GM21515 (cell line): Measurements from ENCODE around the gene CA6.
"Not testable (repeated sequence)": the region's sequence is repeated elsewhere in the genome, so short reads cannot be mapped to it uniquely, and the experiment has no call there.

Experiments
- ATAC-seq: cut with Tn5 transposase; IDR thresholded peaks from one replicate; pipeline ENCODE4 v1.9.1; 2021; ENCODE audit not compliant: unreplicated experiment

The CA6 gene

GRCh38 chr1:8926707-8927694 is 18.7 kb upstream of the CA6 start:
- no peak for ATAC-seq

- ATAC-seq: no peak
Measured at GRCh38 chr1:8930116-8930515, 15.6 kb upstream of the CA6 start.

- ATAC-seq: not testable (repeated sequence)
Measured at GRCh38 chr1:8937051-8937450, 8.6 kb upstream of the CA6 start.

- no peak for ATAC-seq
Measured at GRCh38 chr1:8937701-8938100, 8.0 kb upstream of the CA6 start.

GRCh38 chr1:8938232-8938999 is 7.3 kb upstream of the CA6 start:
- no peak for ATAC-seq

GRCh38 chr1:8939000-8939265 is 6.7 kb upstream of the CA6 start:
- no peak for ATAC-seq

- no peak for ATAC-seq
Measured at GRCh38 chr1:8939362-8939995, 6.2 kb upstream of the CA6 start.

GRCh38 chr1:8941906-8942305 is 3.8 kb upstream of the CA6 start:
- ATAC-seq: no peak

GRCh38 chr1:8943498-8944405 is 1.9 kb upstream of the CA6 start:
- no peak for ATAC-seq

GRCh38 chr1:8947127-8947691 is 1.5 kb downstream of the CA6 start:
- no peak for ATAC-seq

GRCh38 chr1:8950309-8950708 is 4.6 kb downstream of the CA6 start:
- no peak for ATAC-seq

- ATAC-seq: no peak
Measured at GRCh38 chr1:8951231-8951630, 5.6 kb downstream of the CA6 start.

- no peak for ATAC-seq
Measured at GRCh38 chr1:8955406-8955805, 9.7 kb downstream of the CA6 start.

- ATAC-seq: no peak
Measured at GRCh38 chr1:8956461-8957349, 11.0 kb downstream of the CA6 start.

- no peak for ATAC-seq
Measured at GRCh38 chr1:8962812-8963530, 17.3 kb downstream of the CA6 start.

GRCh38 chr1:8963963-8964362 is 18.3 kb downstream of the CA6 start:
- ATAC-seq: no peak

GRCh38 chr1:8965121-8965820 is 19.6 kb downstream of the CA6 start:
- ATAC-seq: no peak

- ATAC-seq: no peak
Measured at GRCh38 chr1:8966606-8967005, 20.9 kb downstream of the CA6 start.
